Nephron progenitor cell (in vitro differentiated cells): ENCODE results near the gene PIH1D1.

Source experiments
- DNase-seq: peaks from one replicate; pipeline ENCODE4 v3.0.0; 2021
- H3K27ac Mint-ChIP-seq: 2 replicates; pipeline ENCODE4 v1.8.0; 2021; ENCODE audit warnings: mild to moderate bottlenecking, moderate library complexity, mixed read lengths
- H3K27me3 Mint-ChIP-seq: 2 replicates; pipeline ENCODE4 v1.8.0; 2021; ENCODE audit warnings: mild to moderate bottlenecking, low read depth, mixed read lengths; ENCODE audit not compliant: poor library complexity
- H3K36me3 Mint-ChIP-seq: 2 replicates; pipeline ENCODE4 v1.8.0; 2021; ENCODE audit warnings: low read depth, mixed read lengths
- H3K4me1 Mint-ChIP-seq: 2 replicates; pipeline ENCODE4 v1.8.0; 2021; ENCODE audit warnings: mixed read lengths
- H3K4me3 Mint-ChIP-seq: 2 replicates; pipeline ENCODE4 v1.8.0; 2021; ENCODE audit warnings: mild to moderate bottlenecking, moderate library complexity, mixed read lengths
- H3K9me3 Mint-ChIP-seq: 2 replicates; pipeline ENCODE4 v1.8.0; 2021; ENCODE audit warnings: mild to moderate bottlenecking, moderate library complexity, mixed read lengths
- TF ChIP-seq, protein P1 (sequence below): fragments of 200-600 bp; sonication (generic); IDR thresholded peaks from 2 replicates; pipeline ENCODE4 v1.5.0; 2021; ENCODE audit warnings: antibody characterized with exemption

PIH1D1 gene

DNA sequence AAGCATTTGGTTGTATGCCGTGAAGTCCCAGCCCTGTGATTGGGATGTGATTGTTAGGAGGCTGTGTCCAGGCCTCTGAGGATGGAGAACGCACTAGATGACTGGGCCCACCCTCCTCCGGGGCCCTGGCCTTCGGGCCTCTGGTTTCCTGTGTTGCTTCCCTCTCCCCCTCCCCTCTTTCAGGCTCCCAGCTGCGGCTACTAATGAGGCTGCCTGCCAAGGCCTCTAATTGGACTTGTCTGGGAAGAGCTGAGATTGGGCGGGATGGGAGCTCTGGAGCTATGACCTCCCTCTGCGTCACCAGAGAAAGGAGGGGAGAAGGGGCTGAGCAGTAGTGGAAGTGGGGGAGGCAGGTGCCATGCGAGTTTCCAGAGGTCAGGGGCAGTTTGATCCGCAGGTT is 38.3 kb downstream of the PIH1D1 start:
- Mint-ChIP-seq H3K27me3 (peaks cover 18% of the 10 kb centered on the region), H3K36me3 (no peaks in the 10 kb centered on the region), H3K27ac (peak overlapping the region; percentile 86), H3K4me1 (peaks cover 83% of the 10 kb centered on the region), H3K9me3 (no peaks in the 10 kb centered on the region), H3K4me3 (no peak overlapping the region)
- TF ChIP-seq, protein P1, sequence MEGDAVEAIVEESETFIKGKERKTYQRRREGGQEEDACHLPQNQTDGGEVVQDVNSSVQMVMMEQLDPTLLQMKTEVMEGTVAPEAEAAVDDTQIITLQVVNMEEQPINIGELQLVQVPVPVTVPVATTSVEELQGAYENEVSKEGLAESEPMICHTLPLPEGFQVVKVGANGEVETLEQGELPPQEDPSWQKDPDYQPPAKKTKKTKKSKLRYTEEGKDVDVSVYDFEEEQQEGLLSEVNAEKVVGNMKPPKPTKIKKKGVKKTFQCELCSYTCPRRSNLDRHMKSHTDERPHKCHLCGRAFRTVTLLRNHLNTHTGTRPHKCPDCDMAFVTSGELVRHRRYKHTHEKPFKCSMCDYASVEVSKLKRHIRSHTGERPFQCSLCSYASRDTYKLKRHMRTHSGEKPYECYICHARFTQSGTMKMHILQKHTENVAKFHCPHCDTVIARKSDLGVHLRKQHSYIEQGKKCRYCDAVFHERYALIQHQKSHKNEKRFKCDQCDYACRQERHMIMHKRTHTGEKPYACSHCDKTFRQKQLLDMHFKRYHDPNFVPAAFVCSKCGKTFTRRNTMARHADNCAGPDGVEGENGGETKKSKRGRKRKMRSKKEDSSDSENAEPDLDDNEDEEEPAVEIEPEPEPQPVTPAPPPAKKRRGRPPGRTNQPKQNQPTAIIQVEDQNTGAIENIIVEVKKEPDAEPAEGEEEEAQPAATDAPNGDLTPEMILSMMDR: no peak
- DNase-seq: no peak

DNA sequence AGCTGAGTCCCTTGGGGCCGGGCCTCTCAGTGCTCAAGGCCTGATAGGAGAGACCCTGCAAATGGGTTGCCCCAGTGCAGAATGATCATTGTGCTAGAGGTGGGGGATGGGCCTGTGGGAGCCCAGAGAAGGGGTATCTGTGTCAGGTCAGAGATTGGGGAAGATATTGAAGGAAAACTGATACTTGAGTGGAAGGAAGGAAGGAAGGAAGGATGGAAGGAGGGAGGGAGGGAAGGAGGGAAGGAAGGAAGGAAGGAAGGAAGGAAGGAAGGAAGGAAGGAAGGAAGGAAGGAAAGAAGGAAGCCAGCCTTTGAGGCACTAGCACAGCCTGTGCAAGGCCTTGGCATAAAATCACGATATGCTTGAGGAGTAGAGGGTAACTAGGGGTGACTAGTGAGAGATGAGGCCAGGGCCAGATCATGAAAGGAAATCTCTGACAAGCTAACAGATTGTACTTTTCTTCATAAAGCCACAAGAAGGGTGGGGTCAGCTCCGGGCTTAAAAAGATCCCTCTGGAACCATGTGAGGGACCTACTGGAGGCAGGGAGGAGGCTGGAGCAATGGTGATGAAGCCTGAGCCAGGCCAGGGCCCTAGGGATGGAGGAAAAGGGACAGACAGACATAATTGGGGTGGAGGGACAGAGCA is 39.8 kb downstream of the PIH1D1 start:
- Mint-ChIP-seq H3K36me3 (no peaks in the 10 kb centered on the region), H3K9me3 (no peaks in the 10 kb centered on the region), H3K4me3 (no peak overlapping the region), H3K27me3 (peaks cover 12% of the 10 kb centered on the region), H3K27ac (no peak overlapping the region), H3K4me1 (peaks cover 85% of the 10 kb centered on the region)
- TF ChIP-seq, protein P1: no peak
- DNase-seq: no peak

DNA sequence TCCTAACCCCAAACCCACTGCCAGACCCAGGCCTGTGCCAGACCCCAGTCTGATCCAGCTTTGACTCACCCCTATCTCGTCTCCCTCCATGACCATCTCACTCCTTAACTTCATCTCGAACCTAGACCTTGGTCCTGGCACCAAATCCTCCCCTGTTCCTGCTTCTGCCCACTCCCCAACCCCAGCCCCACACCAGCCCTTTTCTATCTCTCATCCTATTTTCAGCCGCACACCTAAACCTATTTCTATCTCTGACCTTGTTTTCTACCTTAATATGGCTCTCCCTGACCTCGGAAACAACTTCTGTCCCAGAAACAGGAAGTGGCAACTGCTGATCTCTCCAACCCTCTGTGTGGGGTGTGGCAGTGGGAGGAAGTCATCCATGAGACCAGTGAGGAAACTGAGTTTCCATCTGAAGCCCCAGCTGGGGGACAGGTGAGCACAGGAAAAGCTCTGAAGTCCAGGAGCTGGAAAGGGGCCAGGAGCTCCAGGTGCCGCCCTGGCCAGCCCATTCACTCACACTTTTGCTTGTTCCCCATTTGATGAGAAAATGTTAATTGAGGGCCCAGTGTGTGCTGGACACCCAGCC is 42.1 kb downstream of the PIH1D1 start:
- TF ChIP-seq, protein P1: no peak
- peak overlapping the region; percentile 13 for H3K4me3 Mint-ChIP-seq
- H3K4me1 Mint-ChIP-seq: peaks cover 89% of the 10 kb centered on the region
- H3K36me3 Mint-ChIP-seq: no peaks in the 10 kb centered on the region
- H3K27ac Mint-ChIP-seq: peak overlapping the region; percentile 29
- peaks cover 8% of the 10 kb centered on the region for H3K27me3 Mint-ChIP-seq
- no peak for DNase-seq
- H3K9me3 Mint-ChIP-seq: no peaks in the 10 kb centered on the region

DNA sequence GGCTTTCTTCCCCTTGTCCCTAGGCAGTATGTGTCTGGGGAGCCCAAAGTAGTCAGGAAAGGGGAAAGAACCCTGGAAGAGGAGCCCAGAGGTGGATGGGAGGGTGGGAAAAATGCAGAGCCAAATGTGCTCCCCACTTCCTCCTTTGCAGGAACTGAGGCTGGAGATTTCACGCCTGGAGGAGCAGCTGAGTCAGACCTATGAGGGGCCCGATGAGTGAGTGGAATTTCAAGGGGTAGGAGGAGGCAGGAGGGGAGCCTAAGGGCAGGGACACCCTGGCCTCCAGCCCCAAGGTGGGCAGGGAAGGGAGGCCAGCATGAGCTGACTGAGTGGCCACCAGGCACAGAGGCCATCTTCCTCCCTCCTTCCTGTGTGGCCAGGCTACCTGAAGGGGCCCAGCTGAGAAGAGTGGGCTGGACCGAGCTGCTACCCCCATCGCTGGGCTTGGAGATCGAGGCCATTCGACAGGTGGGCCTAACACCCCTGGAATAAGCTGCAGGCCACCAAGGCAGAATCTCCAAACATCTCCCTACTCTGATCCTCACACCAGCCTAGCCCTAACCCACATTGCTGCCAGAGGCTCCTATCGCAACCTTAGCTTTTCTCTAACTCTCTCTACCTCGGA is 42.7 kb downstream of the PIH1D1 start:
- TF ChIP-seq, protein P1: no peak
- Mint-ChIP-seq H3K36me3 (no peaks in the 10 kb centered on the region), H3K4me1 (peaks cover 89% of the 10 kb centered on the region), H3K27ac (peak overlapping the region; percentile 66), H3K4me3 (peak overlapping the region; percentile 13), H3K9me3 (no peaks in the 10 kb centered on the region), H3K27me3 (peaks cover 9% of the 10 kb centered on the region)
- no peak for DNase-seq

DNA sequence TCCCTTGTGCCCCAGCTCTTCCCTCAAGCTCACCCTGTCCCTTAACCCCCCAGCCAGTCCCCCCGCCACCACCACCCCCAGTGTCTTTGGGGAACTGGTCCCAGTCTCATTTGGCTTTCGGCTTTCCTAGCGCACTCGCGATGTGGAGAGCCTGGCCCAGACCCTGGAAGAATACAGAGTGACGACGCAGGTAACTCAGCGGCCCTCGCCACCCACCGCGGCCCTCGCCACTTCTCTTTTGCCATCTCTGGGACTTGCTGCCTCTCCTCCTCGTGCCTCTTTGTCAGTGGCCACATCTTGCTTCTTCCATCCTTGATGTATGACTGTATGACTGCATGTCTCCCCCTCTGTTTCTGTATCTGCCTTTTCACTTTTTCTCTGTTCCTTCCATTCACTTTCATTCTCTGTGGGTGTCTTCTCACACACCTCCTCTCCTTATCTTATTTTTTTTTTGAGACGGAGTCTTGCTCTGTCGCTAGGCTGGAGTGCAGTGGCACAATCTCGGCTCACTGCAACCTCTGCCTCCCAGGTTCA is 44.1 kb downstream of the PIH1D1 start:
- peaks cover 89% of the 10 kb centered on the region for H3K4me1 Mint-ChIP-seq
- H3K27me3 Mint-ChIP-seq: peaks cover 15% of the 10 kb centered on the region
- no peaks in the 10 kb centered on the region for H3K36me3 Mint-ChIP-seq
- no peaks in the 10 kb centered on the region for H3K9me3 Mint-ChIP-seq
- no peak for DNase-seq
- peak overlapping the region; percentile 21 for H3K27ac Mint-ChIP-seq
- H3K4me3 Mint-ChIP-seq: no peak overlapping the region
- TF ChIP-seq, protein P1: no peak
